Esophagus muscularis mucosa (tissue), 4 donors: ENCODE results near the gene ACOT8.

Experiments
- CTCF ChIP-seq, 3 experiments: fragments of 200-600 bp in 2 of 3; fragments of 450-650 bp in 1 of 3; sonication (generic) in 2 of 3; IDR thresholded peaks; one replicate each; pipeline ENCODE4 v1.5.1; 2017 to 2019; ENCODE audit warnings: antibody characterized with exemption in 3 of 3, mild to moderate bottlenecking in 2 of 3, moderate library complexity in 1 of 3
- EP300 ChIP-seq: sonication (generic); formaldehyde crosslinking; IDR thresholded peaks from one replicate; pipeline ENCODE4 v1.6.1; 2017; ENCODE audit warnings: antibody characterized with exemption
- POLR2A ChIP-seq: fragments of 450-650 bp; IDR thresholded peaks from one replicate; pipeline ENCODE4 v1.6.1; 2017; ENCODE audit warnings: antibody characterized with exemption, moderate library complexity, mild to moderate bottlenecking, low read depth

DNA sequence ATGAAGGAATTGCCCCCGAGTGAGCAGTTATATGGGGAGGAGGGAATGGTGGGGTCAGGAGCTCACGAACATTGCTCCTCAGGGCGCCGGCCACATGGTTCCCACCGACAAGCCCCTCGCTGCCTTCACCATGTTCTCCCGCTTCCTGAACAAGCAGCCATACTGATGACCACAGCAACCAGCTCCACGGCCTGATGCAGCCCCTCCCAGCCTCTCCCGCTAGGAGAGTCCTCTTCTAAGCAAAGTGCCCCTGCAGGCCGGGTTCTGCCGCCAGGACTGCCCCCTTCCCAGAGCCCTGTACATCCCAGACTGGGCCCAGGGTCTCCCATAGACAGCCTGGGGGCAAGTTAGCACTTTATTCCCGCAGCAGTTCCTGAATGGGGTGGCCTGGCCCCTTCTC lies 41.1 kb upstream of the ACOT8 start:
- TF ChIP-seq CTCF (IDR thresholded peaks at IDR 0.05) (no peak), EP300 (no peak), POLR2A (no peak)
